KOPT-K1 (cell line): ENCODE measurements around the gene ADCY6.

Source experiments
- H3K27ac ChIP-seq: fragments of 200-600 bp; sonication (generic); 2 replicates; pipeline ENCODE4 v1.5.1; 2016; ENCODE audit warnings: antibody characterized with exemption, mild to moderate bottlenecking, low read depth, low read length; ENCODE audit not compliant: poor library complexity, severe bottlenecking
- H3K36me3 ChIP-seq: fragments of 200-600 bp; sonication (generic); 2 replicates; pipeline ENCODE4 v1.5.1; 2017; ENCODE audit warnings: antibody characterized with exemption, mild to moderate bottlenecking, low read length, moderate library complexity; ENCODE audit not compliant: insufficient read depth
- H3K9me3 ChIP-seq: fragments of 200-600 bp; sonication (generic); 2 replicates; pipeline ENCODE4 v1.5.1; 2017; ENCODE audit warnings: antibody characterized with exemption, low read length, mild to moderate bottlenecking; ENCODE audit not compliant: insufficient read depth, poor library complexity, severe bottlenecking

ADCY6 gene

GRCh38 chr12:48803675-48804074, 14.8 kb upstream of the ADCY6 start:
- Histone ChIP-seq H3K36me3 (no peaks in the 10 kb centered on the region), H3K9me3 (no peaks in the 10 kb centered on the region), H3K27ac (no peak overlapping the region)

- Histone ChIP-seq H3K27ac (no peak overlapping the region), H3K9me3 (no peaks in the 10 kb centered on the region), H3K36me3 (no peaks in the 10 kb centered on the region)
Observed at GRCh38 chr12:48800971-48801370, 12.1 kb upstream of the ADCY6 start.

- no peaks in the 10 kb centered on the region for H3K9me3 ChIP-seq
- no peaks in the 10 kb centered on the region for H3K36me3 ChIP-seq
- H3K27ac ChIP-seq, result no peak overlapping the region
Observed at GRCh38 chr12:48800457-48800856, 11.6 kb upstream of the ADCY6 start.

GRCh38 chr12:48796976-48797375, 8.1 kb upstream of the ADCY6 start:
- Histone ChIP-seq H3K9me3 (no peaks in the 10 kb centered on the region), H3K36me3 (no peaks in the 10 kb centered on the region), H3K27ac (no peak overlapping the region)

- no peaks in the 10 kb centered on the region for H3K9me3 ChIP-seq
- no peak overlapping the region for H3K27ac ChIP-seq
- H3K36me3 ChIP-seq, result no peaks in the 10 kb centered on the region
Observed at GRCh38 chr12:48795550-48796455, 6.9 kb upstream of the ADCY6 start.

GRCh38 chr12:48794870-48795269, 6.0 kb upstream of the ADCY6 start:
- Histone ChIP-seq H3K9me3 (no peaks in the 10 kb centered on the region), H3K36me3 (no peaks in the 10 kb centered on the region), H3K27ac (no peak overlapping the region)

GRCh38 chr12:48793696-48794095, 4.8 kb upstream of the ADCY6 start:
- H3K36me3 ChIP-seq, result no peaks in the 10 kb centered on the region
- no peak overlapping the region for H3K27ac ChIP-seq
- H3K9me3 ChIP-seq, result no peaks in the 10 kb centered on the region

GRCh38 chr12:48789858-48790326, 1.0 kb upstream of the ADCY6 start:
- H3K36me3 ChIP-seq, result no peaks in the 10 kb centered on the region
- no peak overlapping the region for H3K27ac ChIP-seq
- no peaks in the 10 kb centered on the region for H3K9me3 ChIP-seq

GRCh38 chr12:48788524-48788853, 400 bp downstream of the ADCY6 start:
- no peaks in the 10 kb centered on the region for H3K36me3 ChIP-seq
- no peak overlapping the region for H3K27ac ChIP-seq
- H3K9me3 ChIP-seq, result no peaks in the 10 kb centered on the region

- Histone ChIP-seq H3K36me3 (no peaks in the 10 kb centered on the region), H3K9me3 (no peaks in the 10 kb centered on the region), H3K27ac (no peak overlapping the region)
Observed at GRCh38 chr12:48787791-48788523, 932 bp downstream of the ADCY6 start.

- H3K36me3 ChIP-seq, result no peaks in the 10 kb centered on the region
- H3K27ac ChIP-seq, result no peak overlapping the region
- H3K9me3 ChIP-seq, result no peaks in the 10 kb centered on the region
Observed at GRCh38 chr12:48786591-48787544, 2.0 kb downstream of the ADCY6 start.

GRCh38 chr12:48783432-48783831, 5.5 kb downstream of the ADCY6 start:
- Histone ChIP-seq H3K27ac (no peak overlapping the region), H3K9me3 (no peaks in the 10 kb centered on the region), H3K36me3 (no peaks in the 10 kb centered on the region)

GRCh38 chr12:48782457-48783395, 6.2 kb downstream of the ADCY6 start:
- no peaks in the 10 kb centered on the region for H3K9me3 ChIP-seq
- no peak overlapping the region for H3K27ac ChIP-seq
- no peaks in the 10 kb centered on the region for H3K36me3 ChIP-seq
